ENCODE results near the gene ARMC8.

DNA sequence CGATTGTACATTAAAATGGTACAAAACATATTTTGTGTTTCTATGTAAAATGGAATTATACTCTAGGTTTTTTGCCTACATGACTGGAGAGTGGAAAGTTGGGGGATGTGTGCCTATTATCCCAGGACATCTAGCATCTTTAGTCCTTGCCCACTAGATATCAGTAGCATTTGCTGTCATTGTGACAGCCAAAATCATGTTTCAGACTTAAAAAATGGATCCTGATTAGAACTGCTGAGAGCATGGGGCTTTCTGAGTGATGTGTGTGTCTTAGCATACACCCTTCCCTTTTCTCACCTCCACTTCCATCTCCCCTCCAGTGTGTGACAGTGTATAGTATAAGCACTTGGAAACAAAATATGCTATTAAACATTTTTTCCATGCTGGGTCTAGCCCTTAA lies 13.3 kb downstream of the ARMC8 start:
- no peak for TF ChIP-seq POLR2A (IDR thresholded peaks at IDR 0.05)
- TF ChIP-seq, protein P1, sequence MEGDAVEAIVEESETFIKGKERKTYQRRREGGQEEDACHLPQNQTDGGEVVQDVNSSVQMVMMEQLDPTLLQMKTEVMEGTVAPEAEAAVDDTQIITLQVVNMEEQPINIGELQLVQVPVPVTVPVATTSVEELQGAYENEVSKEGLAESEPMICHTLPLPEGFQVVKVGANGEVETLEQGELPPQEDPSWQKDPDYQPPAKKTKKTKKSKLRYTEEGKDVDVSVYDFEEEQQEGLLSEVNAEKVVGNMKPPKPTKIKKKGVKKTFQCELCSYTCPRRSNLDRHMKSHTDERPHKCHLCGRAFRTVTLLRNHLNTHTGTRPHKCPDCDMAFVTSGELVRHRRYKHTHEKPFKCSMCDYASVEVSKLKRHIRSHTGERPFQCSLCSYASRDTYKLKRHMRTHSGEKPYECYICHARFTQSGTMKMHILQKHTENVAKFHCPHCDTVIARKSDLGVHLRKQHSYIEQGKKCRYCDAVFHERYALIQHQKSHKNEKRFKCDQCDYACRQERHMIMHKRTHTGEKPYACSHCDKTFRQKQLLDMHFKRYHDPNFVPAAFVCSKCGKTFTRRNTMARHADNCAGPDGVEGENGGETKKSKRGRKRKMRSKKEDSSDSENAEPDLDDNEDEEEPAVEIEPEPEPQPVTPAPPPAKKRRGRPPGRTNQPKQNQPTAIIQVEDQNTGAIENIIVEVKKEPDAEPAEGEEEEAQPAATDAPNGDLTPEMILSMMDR (IDR thresholded peaks at IDR 0.05), result no peak
